Measurements from ENCODE around the gene CNKSR2.

Gene CNKSR2

DNA sequence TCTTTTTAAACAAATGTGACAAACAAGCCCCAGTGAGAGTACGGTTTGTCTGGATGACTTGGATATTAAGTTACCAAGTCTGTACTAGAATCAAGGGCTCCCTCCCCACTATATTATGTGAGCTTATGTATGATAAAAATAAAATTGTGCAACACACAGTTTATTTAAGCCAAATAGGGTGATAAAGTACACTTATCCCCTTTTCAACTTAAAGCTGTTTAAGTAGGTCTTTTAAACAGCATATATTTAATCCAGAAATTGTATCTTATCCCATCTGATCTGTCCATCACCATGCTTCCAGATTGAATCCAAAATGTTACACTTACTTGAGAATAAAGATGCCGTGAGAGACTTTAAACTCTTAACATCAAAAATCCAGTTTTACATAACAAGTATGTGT, 285.9 kb downstream of the CNKSR2 start:
- no peak overlapping the region for H3K4me3 ChIP-seq (ENCODE audit: low read depth, low read length)
- TF ChIP-seq, protein P1, sequence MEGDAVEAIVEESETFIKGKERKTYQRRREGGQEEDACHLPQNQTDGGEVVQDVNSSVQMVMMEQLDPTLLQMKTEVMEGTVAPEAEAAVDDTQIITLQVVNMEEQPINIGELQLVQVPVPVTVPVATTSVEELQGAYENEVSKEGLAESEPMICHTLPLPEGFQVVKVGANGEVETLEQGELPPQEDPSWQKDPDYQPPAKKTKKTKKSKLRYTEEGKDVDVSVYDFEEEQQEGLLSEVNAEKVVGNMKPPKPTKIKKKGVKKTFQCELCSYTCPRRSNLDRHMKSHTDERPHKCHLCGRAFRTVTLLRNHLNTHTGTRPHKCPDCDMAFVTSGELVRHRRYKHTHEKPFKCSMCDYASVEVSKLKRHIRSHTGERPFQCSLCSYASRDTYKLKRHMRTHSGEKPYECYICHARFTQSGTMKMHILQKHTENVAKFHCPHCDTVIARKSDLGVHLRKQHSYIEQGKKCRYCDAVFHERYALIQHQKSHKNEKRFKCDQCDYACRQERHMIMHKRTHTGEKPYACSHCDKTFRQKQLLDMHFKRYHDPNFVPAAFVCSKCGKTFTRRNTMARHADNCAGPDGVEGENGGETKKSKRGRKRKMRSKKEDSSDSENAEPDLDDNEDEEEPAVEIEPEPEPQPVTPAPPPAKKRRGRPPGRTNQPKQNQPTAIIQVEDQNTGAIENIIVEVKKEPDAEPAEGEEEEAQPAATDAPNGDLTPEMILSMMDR (IDR thresholded peaks at IDR 0.05; ENCODE audit: borderline replicate concordance, insufficient read depth, low read depth, low read length) = no peak

DNA sequence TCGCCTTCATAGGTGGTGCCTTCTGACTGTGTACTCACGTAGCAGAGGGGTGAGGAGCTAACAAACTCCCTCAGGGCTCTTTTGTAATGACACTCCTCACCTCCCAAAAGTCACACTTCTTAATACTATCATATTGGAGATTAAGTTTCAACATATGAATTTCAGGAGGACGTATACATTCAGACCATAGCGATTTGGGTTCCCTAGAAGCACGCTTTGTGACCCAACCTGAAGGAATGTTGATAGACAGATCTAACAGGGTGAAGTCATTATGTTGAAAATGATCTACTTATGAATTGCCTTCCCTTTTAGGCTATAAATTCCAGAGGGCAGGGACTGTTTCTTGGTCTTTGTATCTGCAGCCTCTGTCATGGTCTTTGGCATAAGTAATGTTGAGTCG, 287.1 kb downstream of the CNKSR2 start:
- H3K4me3 ChIP-seq (ENCODE audit: low read depth, low read length) = no peak overlapping the region
- TF ChIP-seq, protein P1 (IDR thresholded peaks at IDR 0.05; ENCODE audit: borderline replicate concordance, insufficient read depth, low read depth, low read length) = no peak

DNA sequence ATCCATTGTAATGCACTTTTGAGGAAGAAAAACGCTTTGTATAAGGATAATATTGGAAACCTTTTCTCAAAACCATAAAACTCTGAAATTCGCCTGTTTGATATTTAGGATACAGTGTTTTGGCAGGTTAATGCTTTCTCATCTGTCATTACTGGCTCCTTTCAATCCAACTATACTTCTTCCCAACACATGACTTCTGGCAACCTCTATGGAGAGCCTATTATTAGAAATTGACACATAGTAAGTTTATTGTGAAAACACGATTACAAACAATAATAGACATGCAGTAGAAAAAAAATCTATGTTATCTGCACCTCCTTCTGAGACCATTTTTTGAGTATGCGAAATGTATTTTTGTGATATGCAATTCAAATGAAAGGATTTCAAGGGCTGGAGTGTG, 288.5 kb downstream of the CNKSR2 start:
- no peak overlapping the region for H3K4me3 ChIP-seq (ENCODE audit: low read depth, low read length)

DNA sequence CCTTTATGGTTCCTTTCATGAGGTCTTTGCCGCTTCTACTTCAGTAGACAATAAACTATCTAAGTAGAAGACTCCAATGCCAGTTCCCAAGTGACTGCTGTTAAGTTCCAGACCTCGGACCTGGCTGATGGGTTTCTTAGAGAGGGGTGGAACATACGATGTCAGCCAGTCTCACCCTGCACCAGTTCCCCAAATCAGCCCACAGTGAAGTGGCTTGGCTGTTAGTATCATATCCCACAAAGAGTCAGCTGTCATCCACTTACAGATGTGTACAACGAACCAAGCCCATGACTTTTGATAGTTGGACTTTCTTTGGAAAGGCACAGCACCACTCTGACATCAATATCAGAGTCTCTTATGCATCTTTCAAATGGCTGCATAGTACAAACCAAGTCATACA, 292.0 kb downstream of the CNKSR2 start:
- TF ChIP-seq, protein P1 (IDR thresholded peaks at IDR 0.05; ENCODE audit: borderline replicate concordance, insufficient read depth, low read depth, low read length) = no peak
- no peak overlapping the region for H3K4me3 ChIP-seq (ENCODE audit: low read depth, low read length)

More for the DNA sequence above, 288.5 kb downstream of the CNKSR2 start:
- TF ChIP-seq, protein P1 (IDR thresholded peaks at IDR 0.05; ENCODE audit: borderline replicate concordance, insufficient read depth, low read depth, low read length) = no peak

DNA sequence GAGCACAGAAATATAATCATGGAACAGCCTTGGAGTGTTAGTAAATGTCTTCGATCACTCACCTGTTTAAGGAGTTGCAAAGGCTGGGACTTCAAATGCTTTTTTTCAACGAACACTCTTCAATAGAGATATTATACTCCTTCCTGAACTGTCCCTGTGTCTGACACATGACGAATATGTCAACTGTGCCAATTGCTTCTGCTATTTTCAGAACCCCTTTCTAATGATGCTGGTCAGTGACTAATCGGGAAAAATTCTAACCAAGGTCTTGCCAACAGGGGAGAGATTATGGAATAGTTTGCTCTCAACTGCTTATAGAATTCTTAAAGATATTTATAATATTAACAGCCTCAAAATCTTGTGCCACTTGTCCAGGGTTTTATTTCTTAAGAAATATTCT, 292.5 kb downstream of the CNKSR2 start:
- TF ChIP-seq, protein P1 (IDR thresholded peaks at IDR 0.05; ENCODE audit: borderline replicate concordance, insufficient read depth, low read depth, low read length) = no peak

DNA sequence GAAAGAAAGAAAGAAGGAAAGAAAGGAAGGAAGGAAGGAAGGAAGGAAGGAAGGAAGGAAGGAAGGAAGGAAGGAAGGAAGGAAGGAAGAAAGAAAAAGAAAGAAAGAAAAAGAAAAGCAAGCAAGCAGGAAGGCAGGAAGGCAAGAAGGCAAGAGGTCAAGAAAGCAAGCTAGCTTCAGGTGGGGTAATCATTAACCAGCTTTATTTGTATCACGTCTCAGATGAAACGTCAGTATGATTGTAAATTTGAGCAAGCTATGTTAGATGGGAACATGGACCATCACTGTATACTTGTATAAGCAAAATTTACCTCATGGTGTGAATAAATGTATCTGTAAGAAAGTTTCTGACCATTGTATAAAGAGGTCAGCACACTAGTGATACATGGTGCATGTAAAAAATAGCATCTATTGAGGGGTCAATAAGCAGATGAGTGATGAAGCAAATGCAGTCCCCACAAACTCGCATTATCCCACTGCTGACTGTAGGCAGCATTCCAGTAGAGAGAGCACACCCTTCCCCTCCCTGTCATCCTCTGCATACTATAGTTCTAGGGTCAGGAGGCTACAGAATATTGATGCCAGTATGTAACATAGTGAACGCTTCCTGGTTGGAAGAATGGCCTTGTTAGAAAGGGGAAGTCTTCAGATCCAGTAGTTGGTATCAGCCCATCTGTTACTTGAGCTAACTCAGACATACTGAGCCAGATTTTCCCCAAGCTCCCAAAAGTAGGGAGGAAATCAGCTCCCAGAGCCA, 300.4 kb downstream of the CNKSR2 start:
- TF ChIP-seq, protein P1 (IDR thresholded peaks at IDR 0.05; ENCODE audit: borderline replicate concordance, insufficient read depth, low read depth, low read length) = no peak
- no peak overlapping the region for H3K4me3 ChIP-seq (ENCODE audit: low read depth, low read length)

More for the DNA sequence above, 292.5 kb downstream of the CNKSR2 start:
- no peak overlapping the region for H3K4me3 ChIP-seq (ENCODE audit: low read depth, low read length)

DNA sequence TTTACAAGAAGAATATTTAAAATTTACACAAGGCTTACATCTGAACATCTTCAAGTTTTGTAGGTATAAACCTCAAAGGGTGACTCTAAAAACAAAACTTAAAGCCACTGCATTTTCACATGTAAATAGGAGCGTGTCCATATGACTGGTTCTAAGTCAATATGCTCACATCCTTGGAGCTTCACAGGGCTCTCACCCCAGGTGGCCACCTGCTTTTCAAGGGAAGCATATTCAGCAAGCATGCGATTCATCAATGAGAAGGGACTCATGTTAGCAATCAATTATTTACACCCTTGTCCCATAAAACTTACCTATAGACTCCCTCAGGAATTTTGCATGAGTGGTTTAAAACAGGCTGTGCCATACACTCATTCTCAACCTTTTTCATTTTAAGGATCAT, 301.7 kb downstream of the CNKSR2 start:
- TF ChIP-seq, protein P1 (IDR thresholded peaks at IDR 0.05; ENCODE audit: borderline replicate concordance, insufficient read depth, low read depth, low read length) = no peak
- H3K4me3 ChIP-seq (ENCODE audit: low read depth, low read length) = no peak overlapping the region
